Measurements from ENCODE around the gene NR6A1.
A peak's percentile ranks its signal among the peaks of the same experiment; 100 is the strongest.
"Not testable (repeated sequence)": the region's sequence is repeated elsewhere in the genome, so short reads cannot be mapped to it uniquely, and the experiment has no call there.

NR6A1 gene

GRCh38 chr9:124774129-124774978 lies 3.2 kb upstream of the NR6A1 start:
- DNase-seq = peak; percentile 82

GRCh38 chr9:124773473-124774128 lies 2.5 kb upstream of the NR6A1 start:
- no peak for DNase-seq

GRCh38 chr9:124772877-124773276 lies 1.8 kb upstream of the NR6A1 start:
- not testable (repeated sequence) for DNase-seq

- DNase-seq = peak; percentile 48
These were observed 962 bp upstream of the NR6A1 start for GRCh38 chr9:124771867-124772679.

- no peak for DNase-seq
These were observed 621 bp downstream of the NR6A1 start for GRCh38 chr9:124770359-124771020.

GRCh38 chr9:124769549-124770358 lies 1.4 kb downstream of the NR6A1 start:
- DNase-seq = peak; percentile 37

DNA sequence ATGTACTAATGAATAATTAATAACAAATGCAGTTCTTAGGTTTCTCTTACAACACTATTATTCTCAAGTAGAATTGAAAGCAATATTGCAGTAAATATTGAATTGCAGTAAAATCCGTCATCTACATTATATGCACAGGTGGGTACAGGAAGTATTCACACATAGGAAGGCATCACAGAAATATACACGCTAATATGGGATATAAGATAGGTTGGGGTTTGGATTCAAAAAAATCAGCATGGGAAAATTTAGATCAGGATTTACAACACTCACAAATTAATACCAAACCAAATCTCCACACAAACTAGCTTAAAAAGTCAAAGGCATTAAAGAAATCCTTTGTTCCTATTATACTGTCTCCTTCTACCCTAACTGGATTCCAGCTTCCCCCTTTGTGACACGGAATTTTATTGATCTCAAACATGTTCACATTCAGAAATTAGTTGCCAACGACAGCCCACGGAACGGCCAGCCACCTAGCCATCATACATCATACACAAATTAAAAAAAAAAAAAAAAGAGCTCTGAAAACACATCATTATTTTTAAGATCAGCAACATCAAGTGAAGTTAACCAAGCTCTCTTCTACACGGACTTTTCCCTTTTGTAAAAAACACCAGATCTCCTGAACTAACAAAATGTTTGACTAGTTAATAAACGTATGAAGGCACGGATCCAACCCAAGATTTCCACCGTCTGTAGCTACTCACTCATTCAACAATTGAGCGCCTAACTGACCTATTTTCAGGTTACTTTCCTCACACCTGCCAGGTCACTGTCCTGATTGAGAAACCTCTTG lies 2.2 kb downstream of the NR6A1 start:
- no peak for DNase-seq

DNA sequence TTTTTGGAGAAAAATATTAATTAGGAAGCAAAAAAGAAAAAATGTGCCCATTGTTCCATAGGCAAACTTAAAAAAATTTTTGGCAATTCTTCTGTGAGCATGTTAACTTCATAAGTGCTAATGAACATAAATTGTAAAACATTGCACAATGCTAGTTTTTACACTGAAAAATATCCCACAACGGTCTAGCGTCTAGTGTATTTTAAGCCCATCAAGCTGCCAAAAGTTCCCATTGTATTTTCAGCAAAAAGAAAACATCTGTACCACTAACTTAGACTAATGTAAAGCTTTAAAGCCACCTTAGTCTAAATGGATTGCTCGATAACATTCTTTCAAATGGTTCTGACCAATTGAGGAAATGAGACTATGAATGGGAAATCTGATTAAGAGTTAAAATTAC lies 2.8 kb downstream of the NR6A1 start:
- DNase-seq = no peak

DNA sequence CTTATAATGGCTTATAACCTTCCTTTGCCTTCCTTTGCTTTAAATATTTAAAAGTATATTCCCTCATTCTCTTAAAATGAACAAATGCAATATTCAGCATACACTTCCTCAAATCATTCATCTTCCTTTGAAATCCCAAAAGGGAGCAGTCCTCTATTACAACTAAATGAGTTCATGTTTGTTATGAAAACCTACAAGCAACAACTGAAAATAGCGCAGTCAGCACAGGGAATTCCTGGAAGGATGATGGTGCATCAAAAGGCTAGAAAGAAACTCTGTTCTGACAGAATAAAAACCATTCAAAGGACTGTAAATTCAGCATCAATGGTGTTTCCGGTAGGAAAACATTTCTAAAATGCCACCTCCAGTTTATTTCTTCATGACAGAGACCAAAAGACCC lies 3.3 kb downstream of the NR6A1 start:
- no peak for DNase-seq

DNA sequence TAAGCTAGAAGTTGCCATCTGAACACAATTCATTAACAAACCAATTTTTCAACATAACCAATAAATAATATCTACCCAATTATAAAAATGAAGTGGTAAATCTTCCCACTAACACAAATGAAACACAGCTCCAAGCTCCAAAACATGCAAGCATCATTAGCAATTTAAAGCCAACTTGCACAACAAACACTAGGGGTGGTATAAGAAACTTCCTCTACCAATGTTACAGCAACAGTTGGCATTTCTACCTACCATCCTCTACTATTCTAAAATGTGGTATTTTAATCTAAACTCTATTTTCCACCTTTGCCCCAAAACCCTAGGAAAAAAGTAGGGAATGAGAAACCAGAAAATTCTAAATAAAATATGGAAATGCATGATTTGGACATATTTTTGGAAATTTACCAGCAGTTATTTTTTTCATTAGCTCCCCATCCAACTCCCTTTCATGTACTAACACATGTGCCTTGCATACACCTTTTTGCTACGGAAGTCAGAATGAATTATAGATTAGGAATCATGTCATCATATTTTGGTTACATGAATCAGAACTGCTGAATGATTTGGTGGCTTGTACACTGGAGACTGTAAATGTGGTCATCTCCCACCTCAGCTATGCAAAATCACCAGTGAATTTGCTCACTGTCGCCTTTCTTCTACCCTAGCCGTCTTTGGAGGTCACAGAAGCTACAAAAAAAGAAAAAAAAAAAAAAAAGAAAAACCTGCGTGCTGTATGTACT lies 4.1 kb downstream of the NR6A1 start:
- no peak for DNase-seq

DNA sequence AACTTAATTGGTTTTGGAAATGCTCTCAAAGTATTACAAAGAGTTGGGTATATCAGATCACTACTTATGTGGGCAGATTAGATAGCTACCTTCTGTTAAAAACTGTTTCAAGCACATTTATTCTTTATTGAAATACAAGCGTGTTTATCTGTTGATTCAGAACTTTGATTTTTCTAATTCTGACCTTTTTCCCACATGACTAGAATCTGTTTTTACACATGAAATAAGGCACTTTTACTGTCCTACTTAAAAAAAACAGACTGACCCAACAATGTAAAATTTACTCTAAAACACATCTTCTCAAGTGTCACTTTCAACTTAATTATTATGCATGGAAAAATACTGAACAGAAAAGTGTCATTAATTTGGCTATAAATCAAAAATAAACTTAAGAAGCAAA lies 4.8 kb downstream of the NR6A1 start:
- no peak for DNase-seq

DNA sequence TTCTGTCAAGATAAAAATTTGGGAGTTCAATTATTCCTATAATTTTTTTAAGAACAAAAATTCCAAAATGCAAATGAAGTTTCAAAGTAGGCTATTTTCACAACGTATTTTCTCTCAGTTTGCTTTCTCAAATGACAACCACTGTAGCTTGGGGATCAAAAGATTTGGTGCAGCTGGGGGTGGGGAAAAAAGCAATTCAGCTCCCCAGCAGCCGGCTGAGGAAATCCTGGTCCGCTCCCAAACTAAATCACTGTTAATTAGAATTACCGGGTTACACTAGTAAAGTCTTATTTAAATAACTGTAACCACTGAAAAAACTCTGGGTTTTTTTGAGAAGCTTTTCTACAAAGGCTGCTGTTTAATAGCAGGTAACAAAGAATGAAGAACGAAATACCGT lies 5.7 kb downstream of the NR6A1 start:
- no peak for DNase-seq

GRCh38 chr9:124764774-124765438 lies 6.2 kb downstream of the NR6A1 start:
- DNase-seq = no peak

DNA sequence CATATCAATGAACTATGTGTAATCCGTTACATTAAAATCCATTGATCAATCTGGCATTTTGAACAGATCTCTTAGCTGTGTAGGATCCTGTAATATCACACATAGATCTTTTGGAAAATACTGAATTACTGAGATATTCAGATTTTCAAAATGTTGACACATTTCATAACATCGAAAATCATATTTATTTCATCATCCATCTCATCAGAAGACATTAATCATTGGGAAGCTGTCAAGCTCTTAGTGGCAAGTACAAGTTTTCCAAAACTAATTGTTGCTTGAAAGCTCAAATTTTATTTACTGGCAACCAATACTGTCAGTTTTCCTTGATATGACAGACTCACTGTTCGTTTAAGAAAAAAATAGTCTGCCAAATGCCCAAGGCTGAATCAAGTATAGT lies 8.5 kb downstream of the NR6A1 start:
- no peak for DNase-seq

DNA sequence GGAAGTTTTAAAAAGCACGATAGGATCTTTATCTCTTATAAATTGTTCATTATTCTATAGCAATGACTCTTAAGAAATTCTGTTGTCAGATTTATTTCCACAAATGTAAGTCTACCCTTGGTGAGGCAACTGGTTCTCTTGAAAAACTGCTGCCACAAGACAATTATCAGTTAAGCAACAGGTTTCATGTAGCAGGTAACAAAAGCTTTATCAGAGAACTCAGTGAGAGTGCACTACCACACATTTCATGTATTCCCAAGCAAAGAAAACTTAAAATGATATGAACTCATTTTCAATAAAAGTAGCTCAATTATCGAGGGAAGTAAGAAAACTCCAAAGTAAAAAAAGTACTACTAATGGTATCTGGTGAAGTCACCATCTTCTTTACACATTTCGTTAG lies 9.4 kb downstream of the NR6A1 start:
- no peak for DNase-seq

DNA sequence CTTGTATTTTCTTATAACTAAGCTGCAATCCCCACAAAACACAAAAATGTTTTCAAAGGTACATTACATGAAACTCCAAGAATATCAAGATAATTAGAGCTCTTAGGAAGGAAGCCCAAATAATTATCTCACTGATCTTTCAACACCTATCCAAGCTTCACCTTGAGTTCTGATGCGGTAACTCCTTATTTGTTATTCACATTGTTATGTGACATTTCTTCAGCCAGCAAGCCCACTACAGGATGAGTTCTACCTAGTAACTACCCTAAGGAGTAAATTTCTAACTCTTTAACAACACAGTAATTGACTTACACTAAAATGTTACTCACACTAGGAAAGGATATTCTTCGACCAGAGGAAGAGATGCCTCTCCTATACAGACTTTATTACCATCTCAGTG lies 9.9 kb downstream of the NR6A1 start:
- DNase-seq = no peak

- no peak for DNase-seq
These were observed 10.4 kb downstream of the NR6A1 start for GRCh38 chr9:124760719-124761118.

DNA sequence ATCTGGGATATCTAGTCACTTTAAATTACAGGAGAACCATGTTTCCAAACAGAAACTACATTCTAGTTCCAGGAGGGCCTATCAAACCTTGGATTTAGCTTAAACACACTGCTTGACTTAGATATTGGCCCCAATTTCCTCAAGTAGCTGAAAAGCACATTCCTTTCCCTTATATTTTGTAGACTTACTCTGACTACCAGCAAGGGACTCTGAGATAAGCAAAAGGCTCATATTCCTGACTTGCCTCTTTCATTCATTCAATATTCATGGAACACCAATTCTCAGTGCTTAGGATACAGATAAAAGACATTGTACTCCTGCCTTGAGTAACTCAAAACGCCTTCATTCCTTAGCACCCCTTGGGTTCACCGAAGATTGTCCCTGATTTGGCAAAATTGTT lies 11.8 kb downstream of the NR6A1 start:
- no peak for DNase-seq

- no peak for DNase-seq
These were observed 12.4 kb downstream of the NR6A1 start for GRCh38 chr9:124758691-124759090.

DNA sequence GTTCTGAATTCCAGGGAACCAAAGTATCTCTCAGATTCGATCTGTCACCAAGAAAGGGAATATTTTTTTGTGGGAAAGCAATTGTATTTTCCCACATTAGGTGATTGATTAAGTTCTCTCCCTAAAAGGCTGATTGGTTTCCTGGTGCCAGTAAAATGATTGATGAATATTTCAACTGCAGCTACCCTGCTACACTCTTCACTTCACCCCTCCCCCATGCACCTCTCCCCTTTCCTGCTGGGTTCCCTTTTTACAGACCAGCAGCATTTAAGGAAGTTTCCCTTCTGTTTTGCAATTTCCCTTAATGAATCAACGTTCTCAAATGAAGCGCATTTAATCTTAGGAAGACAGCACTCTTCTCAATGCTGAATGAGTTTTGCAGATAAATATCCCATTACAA lies 13.1 kb downstream of the NR6A1 start:
- no peak for DNase-seq
